ENCODE data around the gene PTCD2. TPM values are rescaled to one million over a fixed set of nuclear protein-coding genes. Genes with fewer than 3 reads are reported as not detected.

Gene PTCD2
- total and polyA plus RNA-seq, 2 donors (not counting 3 experiments of a cell fraction or from before 2014, with no cell fraction given), result 4.3 to 6.7 TPM

DNA sequence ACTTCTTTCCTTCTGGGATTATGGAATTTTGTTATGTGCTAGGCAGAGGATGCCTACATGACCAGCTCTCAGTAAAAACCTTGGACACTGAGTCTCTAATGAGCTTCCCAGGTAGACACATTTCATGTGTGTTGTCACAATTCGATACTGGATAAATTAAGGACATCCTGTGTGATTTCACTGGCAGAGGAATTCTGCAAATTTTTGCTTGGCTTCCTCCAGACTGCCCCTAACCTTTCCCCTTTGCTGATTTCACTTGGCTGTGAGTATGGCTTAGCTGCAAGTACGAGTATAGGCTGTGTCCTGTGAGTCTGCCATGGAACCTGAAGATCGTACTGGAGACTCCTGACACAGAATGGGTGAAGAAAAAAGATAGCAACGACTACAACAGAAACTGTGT, 47.8 kb upstream of the PTCD2 start:
- no peak for DNase-seq (ENCODE audit: low read depth, low spot score)
- Histone ChIP-seq H3K9ac (replicated peaks; ENCODE audit: extremely low read depth, insufficient read depth, low read length) (no peak overlapping the region), H3K27me3 (ENCODE audit: control insufficient read depth in 2 of 2, insufficient read depth in 2 of 2, low read length in 2 of 2) (no peaks in the 10 kb centered on the region), H3K36me3 (ENCODE audit: control insufficient read depth in 2 of 2, extremely low read depth in 1 of 2, insufficient read depth in 2 of 2, low read length in 2 of 2) (no peaks in the 10 kb centered on the region), H2AFZ (ENCODE audit: low read depth, low read length) (no peak overlapping the region), H3K4me1 (ENCODE audit: control insufficient read depth, extremely low read depth, insufficient read depth, low read length) (peaks cover 2% of the 10 kb centered on the region), H3K4me2 (ENCODE audit: insufficient read depth, low read length) (no peak overlapping the region), H4K20me1 (replicated peaks; ENCODE audit: control insufficient read depth, extremely low read depth, insufficient read depth, low read length) (no peaks in the 10 kb centered on the region), H3K27ac (ENCODE audit: insufficient read depth, low read depth, low read length) (no peak overlapping the region), H3K9me3 (replicated peaks; ENCODE audit: control insufficient read depth, insufficient read depth, low read length) (no peaks in the 10 kb centered on the region), H3K4me3 (replicated peaks in 1 of 3; ENCODE audit: insufficient read depth in 1 of 3, low read depth in 1 of 3, low read length in 3 of 3) (no peak overlapping the region), H3K79me2 (ENCODE audit: control insufficient read depth, insufficient read depth, low read length) (peaks cover 13% of the 10 kb centered on the region), H3K9me1 (replicated peaks; ENCODE audit: control insufficient read depth, extremely low read depth, insufficient read depth, low read length) (no peaks in the 10 kb centered on the region)
- POLR2A ChIA-PET, result no interaction called here
- dilution Hi-C loops (cut with MboI; ENCODE audit: extremely low pct_ligation_motif_present, low sequenced_read_pairs), result no loop called here
- BruUV-seq (replicated peaks), result no TSS peak
- no peak for FAIRE-seq
- CTCF ChIA-PET, result interaction anchor here (0.9 to 2.0 kb wide), 7 partner anchors 8 to 489 kb away, joined by 3 to 9 read pairs (median 4); no protein-coding TSS in a partner anchor
- TF ChIP-seq FOS (IDR thresholded peaks at IDR 0.05; ENCODE audit: borderline replicate concordance, insufficient read depth, low read length) (no peak), GATA2 (IDR thresholded peaks at IDR 0.05; ENCODE audit: insufficient read depth, insufficient read length, low read depth, low read length) (no peak), POLR2AphosphoS5 (IDR thresholded peaks at IDR 0.05; ENCODE audit: insufficient read depth, low read depth, low read length) (no peak), EZH2 (IDR thresholded peaks at IDR 0.05; ENCODE audit: borderline replicate concordance, low read depth, low read length, severe bottlenecking) (no peak), JUN (IDR thresholded peaks at IDR 0.05; ENCODE audit: borderline replicate concordance, insufficient read depth, insufficient read length, low read depth) (no peak), MYC (IDR thresholded peaks at IDR 0.05; ENCODE audit: low read depth, low read length) (no peak), POLR2A (IDR thresholded peaks at IDR 0.05; ENCODE audit: low read depth, low read length) (no peak)
- TF ChIP-seq, protein P1, sequence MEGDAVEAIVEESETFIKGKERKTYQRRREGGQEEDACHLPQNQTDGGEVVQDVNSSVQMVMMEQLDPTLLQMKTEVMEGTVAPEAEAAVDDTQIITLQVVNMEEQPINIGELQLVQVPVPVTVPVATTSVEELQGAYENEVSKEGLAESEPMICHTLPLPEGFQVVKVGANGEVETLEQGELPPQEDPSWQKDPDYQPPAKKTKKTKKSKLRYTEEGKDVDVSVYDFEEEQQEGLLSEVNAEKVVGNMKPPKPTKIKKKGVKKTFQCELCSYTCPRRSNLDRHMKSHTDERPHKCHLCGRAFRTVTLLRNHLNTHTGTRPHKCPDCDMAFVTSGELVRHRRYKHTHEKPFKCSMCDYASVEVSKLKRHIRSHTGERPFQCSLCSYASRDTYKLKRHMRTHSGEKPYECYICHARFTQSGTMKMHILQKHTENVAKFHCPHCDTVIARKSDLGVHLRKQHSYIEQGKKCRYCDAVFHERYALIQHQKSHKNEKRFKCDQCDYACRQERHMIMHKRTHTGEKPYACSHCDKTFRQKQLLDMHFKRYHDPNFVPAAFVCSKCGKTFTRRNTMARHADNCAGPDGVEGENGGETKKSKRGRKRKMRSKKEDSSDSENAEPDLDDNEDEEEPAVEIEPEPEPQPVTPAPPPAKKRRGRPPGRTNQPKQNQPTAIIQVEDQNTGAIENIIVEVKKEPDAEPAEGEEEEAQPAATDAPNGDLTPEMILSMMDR (IDR thresholded peaks at IDR 0.05; ENCODE audit: extremely low read depth in 1 of 2, insufficient read depth in 1 of 2, low read depth in 1 of 2, low read length in 2 of 2), result no peak
- TF ChIP-seq, protein P2, sequence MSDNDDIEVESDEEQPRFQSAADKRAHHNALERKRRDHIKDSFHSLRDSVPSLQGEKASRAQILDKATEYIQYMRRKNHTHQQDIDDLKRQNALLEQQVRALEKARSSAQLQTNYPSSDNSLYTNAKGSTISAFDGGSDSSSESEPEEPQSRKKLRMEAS (IDR thresholded peaks at IDR 0.05; ENCODE audit: insufficient read depth, insufficient read length), result no peak
- intact Hi-C loops (cut with micrococcal nuclease), result no loop called here
